Uterus (tissue), 2 donors: ENCODE data around the gene TTC6.

Experiments used
- CTCF ChIP-seq, 4 experiments: fragments of 200-600 bp in 2 of 4; fragments of 450-650 bp in 2 of 4; sonication (generic) in 2 of 4; IDR thresholded peaks; one replicate each; pipeline ENCODE4 v1.5.1; 2016 to 2019; ENCODE audit warnings: antibody characterized with exemption in 4 of 4, mild to moderate bottlenecking in 2 of 4, moderate library complexity in 1 of 4
- POLR2A ChIP-seq, 2 donors: fragments of 450-650 bp; IDR thresholded peaks; one replicate each; pipeline ENCODE4 v1.6.1; 2016; ENCODE audit warnings: antibody characterized with exemption in 2 of 2, mild to moderate bottlenecking in 1 of 2, moderate library complexity in 1 of 2

GRCh38 chr14:37550511-37550910 is 44.9 kb upstream of the TTC6 start:
- TF ChIP-seq CTCF (IDR thresholded peaks at IDR 0.05) (no peak), POLR2A (IDR thresholded peaks at IDR 0.05) (no peak)
